ENCODE measurements around the gene DDX17.

DDX17 gene

GRCh38 chr22:38494498-38494897 lies 11.6 kb downstream of the DDX17 start:
- H3K4me3 ChIP-seq (replicated peaks; ENCODE audit: low read depth, low read length) = no peak overlapping the region
- DNase-seq (ENCODE audit: extremely low read depth, low read depth) = no peak
- TF ChIP-seq, protein P1, sequence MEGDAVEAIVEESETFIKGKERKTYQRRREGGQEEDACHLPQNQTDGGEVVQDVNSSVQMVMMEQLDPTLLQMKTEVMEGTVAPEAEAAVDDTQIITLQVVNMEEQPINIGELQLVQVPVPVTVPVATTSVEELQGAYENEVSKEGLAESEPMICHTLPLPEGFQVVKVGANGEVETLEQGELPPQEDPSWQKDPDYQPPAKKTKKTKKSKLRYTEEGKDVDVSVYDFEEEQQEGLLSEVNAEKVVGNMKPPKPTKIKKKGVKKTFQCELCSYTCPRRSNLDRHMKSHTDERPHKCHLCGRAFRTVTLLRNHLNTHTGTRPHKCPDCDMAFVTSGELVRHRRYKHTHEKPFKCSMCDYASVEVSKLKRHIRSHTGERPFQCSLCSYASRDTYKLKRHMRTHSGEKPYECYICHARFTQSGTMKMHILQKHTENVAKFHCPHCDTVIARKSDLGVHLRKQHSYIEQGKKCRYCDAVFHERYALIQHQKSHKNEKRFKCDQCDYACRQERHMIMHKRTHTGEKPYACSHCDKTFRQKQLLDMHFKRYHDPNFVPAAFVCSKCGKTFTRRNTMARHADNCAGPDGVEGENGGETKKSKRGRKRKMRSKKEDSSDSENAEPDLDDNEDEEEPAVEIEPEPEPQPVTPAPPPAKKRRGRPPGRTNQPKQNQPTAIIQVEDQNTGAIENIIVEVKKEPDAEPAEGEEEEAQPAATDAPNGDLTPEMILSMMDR (IDR thresholded peaks at IDR 0.05; ENCODE audit: low read depth, low read length, missing control alignments) = no peak

DNA sequence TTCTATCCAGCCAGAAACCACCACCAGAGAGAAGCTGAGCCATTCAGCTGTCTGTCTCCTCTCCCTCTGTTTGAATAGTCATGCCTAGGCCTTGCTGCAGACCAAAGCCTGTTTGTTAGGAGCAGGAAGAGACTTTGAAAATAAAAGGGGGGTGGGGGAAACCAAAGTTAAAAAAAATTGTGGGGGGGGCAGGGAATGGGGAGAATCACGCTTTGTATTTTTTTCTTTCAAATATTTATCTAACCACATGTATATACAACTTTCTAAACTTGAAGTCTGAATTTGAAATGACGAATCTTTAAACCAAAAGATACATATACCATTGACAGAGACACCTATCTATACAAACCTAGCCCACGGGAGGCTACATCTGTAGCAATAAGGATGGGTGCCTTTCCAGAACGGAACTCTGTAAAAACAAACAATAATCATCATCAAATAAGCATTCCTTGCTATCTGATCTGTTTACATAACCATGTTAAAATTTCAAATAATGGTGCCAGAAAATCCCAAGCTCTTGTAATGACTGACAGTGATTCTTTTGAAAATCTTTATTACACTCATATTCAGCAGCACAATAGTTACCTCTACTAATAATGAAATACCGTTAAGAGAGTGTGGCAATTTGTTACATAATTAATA lies 14.3 kb downstream of the DDX17 start:
- DNase-seq (ENCODE audit: extremely low read depth, low read depth) = no peak
- TF ChIP-seq, protein P1 (IDR thresholded peaks at IDR 0.05; ENCODE audit: low read depth, low read length, missing control alignments) = no peak
- H3K4me3 ChIP-seq (replicated peaks; ENCODE audit: low read depth, low read length) = no peak overlapping the region

DNA sequence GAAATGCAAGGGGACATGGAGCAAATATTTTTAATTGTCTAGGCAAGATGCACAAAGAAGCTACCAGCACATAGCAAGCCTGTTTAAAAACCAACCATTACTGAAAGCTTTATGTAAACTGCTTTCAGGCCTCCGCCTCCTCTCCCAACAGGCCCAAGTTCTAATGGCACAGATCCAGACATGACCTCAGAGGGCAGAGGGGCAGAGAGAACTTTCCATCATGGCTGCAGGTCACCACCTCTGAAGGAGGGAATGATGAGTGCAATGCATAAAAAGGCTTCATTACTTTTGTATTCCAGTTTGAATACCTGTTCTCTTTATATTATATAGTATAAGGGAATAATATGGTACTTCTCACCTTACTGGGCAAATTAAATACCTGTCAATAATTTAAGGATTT lies 15.2 kb downstream of the DDX17 start:
- DNase-seq (ENCODE audit: extremely low read depth, low read depth) = peak; percentile 40
- TF ChIP-seq, protein P1 (IDR thresholded peaks at IDR 0.05; ENCODE audit: low read depth, low read length, missing control alignments) = no peak

DNA sequence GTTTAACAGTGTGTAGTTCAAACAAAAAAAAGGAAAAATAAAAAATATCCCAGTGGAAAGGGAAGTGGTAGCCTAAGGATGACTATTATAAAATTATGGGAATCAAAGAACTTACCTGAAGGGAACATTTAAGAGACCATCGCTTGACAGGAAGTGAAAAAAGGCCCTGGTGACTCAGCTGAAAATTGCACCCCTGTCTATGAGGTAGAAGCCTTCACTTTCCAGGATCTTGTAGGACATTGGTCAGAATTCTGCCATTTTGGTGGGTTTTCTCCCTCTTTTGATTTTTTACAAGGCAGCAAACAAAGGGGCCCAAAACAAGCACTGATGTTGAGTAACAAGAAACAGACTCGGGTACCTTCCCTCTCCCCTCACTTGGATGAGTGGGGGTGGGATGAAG lies 15.6 kb downstream of the DDX17 start:
- TF ChIP-seq, protein P1 (IDR thresholded peaks at IDR 0.05; ENCODE audit: low read depth, low read length, missing control alignments) = no peak
- H3K4me3 ChIP-seq (replicated peaks; ENCODE audit: low read depth, low read length) = no peak overlapping the region
- no peak for DNase-seq (ENCODE audit: extremely low read depth, low read depth)

More for the DNA sequence above, 15.2 kb downstream of the DDX17 start:
- no peak overlapping the region for H3K4me3 ChIP-seq (replicated peaks; ENCODE audit: low read depth, low read length)

DNA sequence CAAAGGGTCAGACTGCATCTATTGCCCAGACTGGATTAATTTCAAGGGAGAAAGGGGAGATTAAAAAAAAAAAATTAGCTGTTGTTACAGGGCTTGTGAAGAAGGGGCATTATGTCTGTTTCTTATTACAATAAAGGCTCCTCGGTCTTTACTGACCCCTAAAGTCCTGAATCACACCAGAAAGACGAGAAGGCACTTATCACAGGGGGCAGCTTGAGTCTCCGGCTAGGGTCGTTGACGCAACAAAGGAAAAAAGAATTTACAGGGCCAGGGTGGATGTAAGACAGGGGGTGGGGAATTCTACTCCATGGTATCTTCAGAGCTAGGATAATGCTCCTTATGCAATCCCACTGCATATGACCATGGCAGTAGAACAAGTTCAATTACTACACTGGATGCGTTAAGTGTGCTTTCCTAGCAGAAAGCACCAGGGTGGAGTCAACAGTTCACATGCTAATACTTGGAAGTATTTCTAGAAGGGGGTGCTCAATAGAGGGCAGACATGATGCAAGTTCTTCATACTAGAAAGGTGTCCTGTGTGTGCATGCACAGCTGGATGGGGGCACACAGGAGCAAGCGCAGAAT lies 16.5 kb downstream of the DDX17 start:
- no peak for DNase-seq (ENCODE audit: extremely low read depth, low read depth)
- TF ChIP-seq, protein P1 (IDR thresholded peaks at IDR 0.05; ENCODE audit: low read depth, low read length, missing control alignments) = no peak
- no peak overlapping the region for H3K4me3 ChIP-seq (replicated peaks; ENCODE audit: low read depth, low read length)

- TF ChIP-seq, protein P1 (IDR thresholded peaks at IDR 0.05; ENCODE audit: low read depth, low read length, missing control alignments) = no peak
- DNase-seq (ENCODE audit: extremely low read depth, low read depth) = no peak
- no peak overlapping the region for H3K4me3 ChIP-seq (replicated peaks; ENCODE audit: low read depth, low read length)
These were observed 17.0 kb downstream of the DDX17 start for GRCh38 chr22:38489142-38489541.
